Gastrocnemius medialis (tissue), 4 donors: ENCODE results near the gene CARD11.

Source experiments
- CTCF ChIP-seq, 5 experiments: fragments of 450-650 bp in 3 of 5; fragments of 200-600 bp in 2 of 5; sonication (generic) in 2 of 5; IDR thresholded peaks in 4 of 5; conservative IDR thresholded peaks in 1 of 5; 1 replicate in 4 of 5; 2 replicates in 1 of 5; pipeline ENCODE4 v1.5.1; 2016 to 2019; ENCODE audit warnings: antibody characterized with exemption in 5 of 5, mild to moderate bottlenecking in 3 of 5, moderate library complexity in 3 of 5
- POLR2A ChIP-seq, 2 donors: fragments of 450-650 bp; IDR thresholded peaks; one replicate each; pipeline ENCODE4 v1.6.1; 2017; ENCODE audit warnings: antibody characterized with exemption in 2 of 2, mild to moderate bottlenecking in 2 of 2, moderate library complexity in 2 of 2

- TF ChIP-seq POLR2A (IDR thresholded peaks at IDR 0.05) (no peak), CTCF (IDR thresholded peaks at IDR 0.05 in 4 of 5, conservative IDR thresholded peaks at IDR 0.05 in 1 of 5) (no peak)
Observed at GRCh38 chr7:2866601-2867000, 177.1 kb downstream of the CARD11 start.
